Testis (tissue), 2 donors: ENCODE measurements around the gene ULK4.

Experiments
- POLR2A ChIP-seq: fragments of 450-650 bp; IDR thresholded peaks from one replicate; pipeline ENCODE4 v1.6.1; 2017; ENCODE audit warnings: antibody characterized with exemption, mild to moderate bottlenecking, moderate library complexity
- TF ChIP-seq, protein P1 (sequence below), 3 experiments: fragments of 450-650 bp in 2 of 3; fragments of 200-600 bp in 1 of 3; sonication (generic) in 1 of 3; IDR thresholded peaks; one replicate each; pipeline ENCODE4 v1.5.1; 2016 to 2019; ENCODE audit warnings: antibody characterized with exemption in 3 of 3, mild to moderate bottlenecking in 2 of 3, moderate library complexity in 1 of 3

DNA sequence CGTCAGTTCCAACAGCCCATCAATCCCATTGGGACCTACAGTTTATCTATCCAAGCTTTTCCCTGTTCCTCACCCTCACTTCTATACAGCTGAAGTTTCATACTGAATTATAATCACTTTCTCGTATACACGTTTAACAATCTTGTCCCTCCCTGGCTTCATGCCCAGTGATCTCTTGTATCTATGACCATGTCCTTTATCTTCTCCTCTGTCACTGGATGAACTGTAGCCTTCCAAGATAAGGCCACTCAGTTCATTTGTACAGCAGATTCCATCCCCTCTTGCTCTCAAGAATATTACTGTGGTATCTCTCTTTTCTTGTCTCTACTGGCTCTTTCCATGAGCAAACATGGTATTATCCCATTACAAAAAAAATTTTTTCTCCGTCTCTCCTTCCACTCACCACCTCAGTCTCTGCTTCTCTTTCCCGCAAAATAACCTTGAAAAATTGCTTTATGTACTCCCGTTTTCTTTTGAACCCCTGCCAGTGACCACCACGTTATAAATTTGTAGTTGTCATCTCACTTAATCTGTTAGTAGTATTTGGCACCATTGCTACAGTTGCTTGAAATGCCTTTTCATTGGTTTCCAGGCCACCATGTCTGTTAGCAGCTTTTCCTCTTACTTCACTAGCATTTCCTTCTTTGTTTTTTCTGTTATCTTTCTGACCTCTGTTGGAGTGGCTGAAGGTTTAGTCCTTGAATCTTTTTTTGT lies 753.2 kb downstream of the ULK4 start:
- TF ChIP-seq, protein P1, sequence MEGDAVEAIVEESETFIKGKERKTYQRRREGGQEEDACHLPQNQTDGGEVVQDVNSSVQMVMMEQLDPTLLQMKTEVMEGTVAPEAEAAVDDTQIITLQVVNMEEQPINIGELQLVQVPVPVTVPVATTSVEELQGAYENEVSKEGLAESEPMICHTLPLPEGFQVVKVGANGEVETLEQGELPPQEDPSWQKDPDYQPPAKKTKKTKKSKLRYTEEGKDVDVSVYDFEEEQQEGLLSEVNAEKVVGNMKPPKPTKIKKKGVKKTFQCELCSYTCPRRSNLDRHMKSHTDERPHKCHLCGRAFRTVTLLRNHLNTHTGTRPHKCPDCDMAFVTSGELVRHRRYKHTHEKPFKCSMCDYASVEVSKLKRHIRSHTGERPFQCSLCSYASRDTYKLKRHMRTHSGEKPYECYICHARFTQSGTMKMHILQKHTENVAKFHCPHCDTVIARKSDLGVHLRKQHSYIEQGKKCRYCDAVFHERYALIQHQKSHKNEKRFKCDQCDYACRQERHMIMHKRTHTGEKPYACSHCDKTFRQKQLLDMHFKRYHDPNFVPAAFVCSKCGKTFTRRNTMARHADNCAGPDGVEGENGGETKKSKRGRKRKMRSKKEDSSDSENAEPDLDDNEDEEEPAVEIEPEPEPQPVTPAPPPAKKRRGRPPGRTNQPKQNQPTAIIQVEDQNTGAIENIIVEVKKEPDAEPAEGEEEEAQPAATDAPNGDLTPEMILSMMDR (IDR thresholded peaks at IDR 0.05) = no peak
- TF ChIP-seq POLR2A = no peak
